Naive thymus-derived CD8-positive, alpha-beta T cell (primary cell): Measurements from ENCODE around the gene PRPF6. TPM values are rescaled to one million over a fixed set of nuclear protein-coding genes. Genes with fewer than 3 reads are reported as not detected.

Experiments
- ATAC-seq, 2 donors: fragments of 150-1000 bp; cut with Tn5 transposase in 1 of 2; sonication (Bioruptor Pico), chemical (Tn5 transposase) in 1 of 2; 1 replicate in 1 of 2; 2 replicates in 1 of 2; pipeline ENCODE4 v1.10.0; 2021; ENCODE audit warnings: mild to moderate bottlenecking in 2 of 2, moderate library complexity in 2 of 2
- POLR2A ChIA-PET: fragments of 350-600 bp; sonication (Branson Sonifier 250); formaldehyde crosslinking; loops from one replicate; lab custom pipeline; 2021; ENCODE audit warnings: antibody characterized with exemption; lab: Charles Lee
- DNase-seq, 10 donors: peaks; one replicate each; pipeline versions ENCODE4 v3.0.0 to v3.0.0-alpha.2; 2020 to 2022
- H3K27ac Mint-ChIP-seq, 10 donors: one replicate each; pipeline ENCODE4 v1.8.0; 2020 to 2022; ENCODE audit warnings: mild to moderate bottlenecking in 10 of 10, mixed read lengths in 10 of 10, moderate library complexity in 4 of 10, inconsistent platforms in 1 of 10
- H3K27me3 Mint-ChIP-seq, 5 donors: one replicate each; pipeline ENCODE4 v1.8.0; 2021 to 2022; ENCODE audit warnings: mixed read lengths in 5 of 5
- H3K36me3 Mint-ChIP-seq, 3 donors: one replicate each; pipeline ENCODE4 v1.8.0; 2020 to 2022; ENCODE audit warnings: mixed read lengths in 3 of 3, mild to moderate bottlenecking in 2 of 3, inconsistent platforms in 1 of 3
- H3K4me1 Mint-ChIP-seq, 4 donors: one replicate each; pipeline ENCODE4 v1.8.0; 2021 to 2022; ENCODE audit warnings: mixed read lengths in 4 of 4
- H3K4me3 Mint-ChIP-seq, 10 donors: one replicate each; pipeline ENCODE4 v1.8.0; 2020 to 2022; ENCODE audit warnings: mild to moderate bottlenecking in 10 of 10, mixed read lengths in 10 of 10, moderate library complexity in 6 of 10, inconsistent platforms in 1 of 10
- H3K9me3 Mint-ChIP-seq, 9 donors: one replicate each; pipeline ENCODE4 v1.8.0; 2020 to 2022; ENCODE audit warnings: mixed read lengths in 9 of 9, mild to moderate bottlenecking in 3 of 9, inconsistent platforms in 1 of 9, moderate library complexity in 1 of 9
- polyA plus RNA-seq, 3 donors: library from polyadenylated mRNA; unstranded; fragments of 300-500 nt; fragmentation: Illumina TruSeq; gene quantifications; one replicate each; pipeline ENCODE4 v1.2.3, GENCODE V29; 2021
- total RNA-seq, 8 experiments: library from RNA in 2 of 8; stranded (reverse) in 2 of 8; gene quantifications; one replicate each; pipeline ENCODE4 v1.2.3 and lab custom pipeline; 2021 to 2026

The PRPF6 gene
- total and polyA plus RNA-seq, 5 experiments from 2014 or later: 67.2 to 110 (median 91.1) TPM

DNA sequence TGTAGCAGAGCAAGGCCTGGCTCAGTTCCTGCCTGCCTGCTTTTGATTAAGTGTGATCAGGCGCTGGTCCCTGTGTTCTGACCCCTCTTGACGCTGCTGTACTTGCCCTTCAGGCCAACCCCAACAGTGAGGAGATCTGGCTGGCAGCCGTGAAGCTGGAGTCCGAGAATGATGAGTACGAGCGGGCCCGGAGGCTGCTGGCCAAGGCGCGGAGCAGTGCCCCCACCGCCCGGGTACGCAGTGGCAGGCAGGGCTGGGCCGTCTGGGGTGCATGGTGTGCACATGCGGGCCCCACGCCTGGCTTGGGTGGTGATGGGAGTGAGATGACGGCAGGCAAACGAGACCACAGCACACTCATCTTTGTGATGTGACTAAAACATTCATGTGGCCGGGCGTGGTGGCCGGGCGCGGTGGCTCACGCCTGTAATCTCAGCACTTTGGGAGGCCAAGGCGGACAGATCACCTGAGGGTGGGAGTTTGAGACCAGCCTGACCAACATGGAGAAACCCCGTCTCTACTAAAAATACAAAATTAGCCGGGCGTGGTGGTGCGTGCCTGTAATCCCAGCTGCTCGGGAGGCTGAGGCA lies 45.0 kb downstream of the PRPF6 start:
- Mint-ChIP-seq H3K9me3 (no peaks in the 10 kb centered on the region), H3K36me3 (peaks cover 0 to 86% (median 38%) of the 10 kb centered on the region in 3 donors), H3K27me3 (no peaks in the 10 kb centered on the region), H3K27ac (peak overlapping the region in 1 of 10 donors; percentile 59), H3K4me1 (peaks cover 0 to 12% (median 3%) of the 10 kb centered on the region in 4 donors), H3K4me3 (no peak overlapping the region)
- DNase-seq (no peak), ATAC-seq (no peak)
- POLR2A ChIA-PET: no interaction called here

DNA sequence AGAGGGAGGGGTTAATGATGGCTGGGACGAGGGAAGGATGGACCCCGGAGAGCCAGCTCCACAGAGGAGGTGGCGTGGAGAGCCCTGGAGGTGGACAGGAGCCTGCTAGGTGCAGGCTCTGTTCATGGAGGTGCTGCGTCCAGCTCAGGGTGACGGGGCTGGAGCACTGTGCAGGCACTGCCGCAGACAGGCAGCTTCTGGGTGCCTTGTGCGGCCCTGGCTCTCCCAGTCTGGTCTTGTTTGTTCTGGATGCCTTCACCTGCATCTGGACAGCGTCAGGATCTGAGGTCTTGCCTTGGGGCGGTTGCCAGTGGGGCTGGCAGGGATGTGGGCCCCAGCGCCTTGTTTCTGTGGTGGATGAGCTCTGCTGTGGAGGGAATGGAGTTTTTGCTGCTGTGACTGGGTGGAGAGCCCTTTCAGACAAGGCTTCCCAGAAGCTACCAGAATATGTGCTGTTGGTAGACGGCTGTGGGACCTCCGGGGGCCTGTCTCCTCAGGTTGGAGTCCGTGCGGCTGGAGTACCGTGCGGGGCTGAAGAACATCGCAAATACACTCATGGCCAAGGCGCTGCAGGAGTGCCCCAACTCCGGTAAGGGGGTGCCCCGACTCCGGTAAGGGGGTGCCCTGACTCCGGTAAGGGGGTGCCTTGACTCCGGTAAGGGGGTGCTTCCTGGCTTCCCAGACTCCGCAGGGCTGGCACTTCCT lies 47.2 kb downstream of the PRPF6 start:
- POLR2A ChIA-PET: interaction anchor here (1.1 to 1.3 kb wide), 2 partner anchors 10 to 11 kb away, joined by 4 to 6 read pairs; no protein-coding TSS in a partner anchor
- Mint-ChIP-seq H3K27me3 (no peaks in the 10 kb centered on the region), H3K4me3 (no peak overlapping the region), H3K9me3 (no peaks in the 10 kb centered on the region), H3K4me1 (peaks cover 0 to 16% (median 3%) of the 10 kb centered on the region in 4 donors), H3K36me3 (peaks cover 0 to 94% (median 36%) of the 10 kb centered on the region in 3 donors), H3K27ac (peak overlapping the region in 2 of 10 donors; percentile 37 to 65)
- ATAC-seq (no peak), DNase-seq (no peak)

DNA sequence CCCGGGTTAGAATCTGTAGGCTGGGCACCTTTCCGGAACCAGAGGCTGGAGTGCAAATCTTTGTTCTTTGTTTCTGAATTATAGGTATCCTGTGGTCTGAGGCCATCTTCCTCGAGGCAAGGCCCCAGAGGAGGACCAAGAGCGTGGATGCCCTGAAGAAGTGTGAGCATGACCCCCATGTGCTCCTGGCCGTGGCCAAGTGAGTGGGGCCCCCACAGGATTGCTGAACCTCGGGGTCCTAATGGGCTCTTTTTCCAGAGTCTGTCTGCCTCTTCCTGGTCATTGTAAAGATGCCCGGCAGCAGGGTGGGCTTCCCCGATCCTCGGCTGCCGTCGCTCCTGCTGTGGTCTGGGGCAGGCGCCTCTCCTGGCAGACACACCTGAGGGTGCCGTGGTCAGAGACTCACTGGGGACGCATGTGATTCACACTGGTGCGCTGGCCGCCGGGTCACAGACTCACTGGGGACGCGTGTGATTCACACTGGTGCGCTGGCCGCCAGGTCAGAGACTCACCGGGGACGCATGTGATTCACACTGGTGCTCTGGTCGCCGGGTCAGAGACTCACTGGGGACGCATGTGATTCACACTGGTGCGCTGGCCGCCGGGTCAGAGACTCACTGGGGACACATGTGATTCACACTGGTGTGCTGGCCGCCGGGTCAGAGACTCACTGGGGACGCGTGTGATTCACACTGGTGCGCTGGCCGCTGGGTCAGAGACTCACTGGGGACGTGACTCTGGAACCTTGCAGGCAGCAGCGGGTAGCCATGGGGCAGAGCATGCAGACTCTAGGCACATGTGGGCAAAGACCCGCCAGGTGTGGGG lies 48.6 kb downstream of the PRPF6 start:
- H3K4me1 Mint-ChIP-seq: peaks cover 8 to 14% (median 10%) of the 10 kb centered on the region in 4 donors
- DNase-seq (no peak), ATAC-seq (no peak)
- no peaks in the 10 kb centered on the region for H3K27me3 Mint-ChIP-seq
- POLR2A ChIA-PET: no interaction called here
- no peaks in the 10 kb centered on the region for H3K9me3 Mint-ChIP-seq
- no peak overlapping the region for H3K27ac Mint-ChIP-seq
- H3K4me3 Mint-ChIP-seq: no peak overlapping the region
- peaks cover 0 to 85% (median 32%) of the 10 kb centered on the region in 3 donors for H3K36me3 Mint-ChIP-seq

DNA sequence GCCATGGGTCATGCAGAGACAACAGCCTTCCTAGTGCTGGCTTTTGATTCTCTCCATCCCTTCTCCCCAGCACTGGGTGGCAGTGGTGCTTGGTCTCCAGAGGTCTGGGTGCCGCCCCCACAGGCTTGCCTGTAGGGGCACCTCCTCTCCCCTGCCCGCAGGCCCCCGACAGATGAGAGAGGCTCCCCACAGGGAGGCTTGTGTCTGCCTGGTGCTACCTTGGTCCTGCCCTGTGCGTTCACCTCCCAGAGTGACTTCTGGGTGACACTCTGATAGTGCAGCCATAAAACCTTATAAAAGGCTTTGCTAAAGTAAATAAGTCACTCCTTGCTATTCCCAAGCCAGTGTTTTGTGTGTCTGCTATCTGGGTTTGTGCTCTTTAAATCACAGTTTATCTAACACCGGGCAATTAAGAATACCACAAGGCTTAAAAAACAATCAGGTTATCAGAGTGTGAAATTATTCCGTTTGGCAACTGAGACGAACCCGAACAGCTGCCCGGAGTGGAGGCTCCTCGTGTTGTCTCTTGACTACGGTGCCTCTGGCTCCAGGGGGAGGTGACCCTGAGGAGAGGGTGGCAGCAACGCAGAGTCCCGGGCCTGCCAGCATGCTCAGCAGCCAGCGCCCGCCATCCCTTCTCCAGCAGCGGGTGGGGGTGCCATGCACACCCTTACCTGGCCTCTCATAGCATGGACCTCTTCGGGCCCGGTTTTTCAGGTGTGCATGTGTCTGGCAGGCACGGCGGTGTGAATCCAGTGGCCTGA lies 49.6 kb downstream of the PRPF6 start:
- Mint-ChIP-seq H3K36me3 (peaks cover 0 to 77% (median 26%) of the 10 kb centered on the region in 3 donors), H3K4me1 (peaks cover 16 to 20% (median 18%) of the 10 kb centered on the region in 4 donors), H3K27me3 (no peaks in the 10 kb centered on the region), H3K9me3 (no peaks in the 10 kb centered on the region), H3K27ac (peak overlapping the region in 2 of 10 donors; percentile 18 to 79), H3K4me3 (no peak overlapping the region)
- POLR2A ChIA-PET: no interaction called here
- ATAC-seq (no peak), DNase-seq (no peak)

DNA sequence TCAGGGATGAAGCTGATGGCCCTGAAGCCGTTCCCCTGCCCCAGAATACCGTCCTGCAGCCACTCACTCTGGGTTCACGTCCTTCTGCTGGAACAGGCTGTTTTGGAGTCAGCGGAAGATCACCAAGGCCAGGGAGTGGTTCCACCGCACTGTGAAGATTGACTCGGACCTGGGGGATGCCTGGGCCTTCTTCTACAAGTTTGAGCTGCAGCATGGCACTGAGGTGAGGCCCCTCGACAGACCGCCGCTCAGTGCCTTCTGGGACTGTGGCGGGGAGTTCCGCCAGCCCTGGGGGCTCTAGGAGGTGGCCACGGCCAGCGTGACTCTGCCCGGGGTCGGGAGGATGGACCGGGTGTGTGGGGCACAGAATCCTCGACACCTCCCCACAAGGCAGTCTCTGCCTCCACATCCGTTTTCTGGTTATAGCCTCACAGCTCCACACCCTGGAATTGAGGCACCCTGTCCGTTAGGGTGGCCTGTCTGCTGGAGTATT lies 50.9 kb downstream of the PRPF6 start:
- Mint-ChIP-seq H3K36me3 (peaks cover 0 to 63% (median 16%) of the 10 kb centered on the region in 3 donors), H3K9me3 (no peaks in the 10 kb centered on the region), H3K4me3 (no peak overlapping the region), H3K27ac (peak overlapping the region in 1 of 10 donors; percentile 79), H3K27me3 (no peaks in the 10 kb centered on the region), H3K4me1 (peaks cover 19 to 28% (median 23%) of the 10 kb centered on the region in 4 donors)
- DNase-seq: peak in 1 of 10 donors; percentile 35
- ATAC-seq: no peak
- POLR2A ChIA-PET: interaction anchor here (1.2 kb wide), 1 partner anchor 14 kb away, joined by 3 read pairs; no protein-coding TSS in a partner anchor

DNA sequence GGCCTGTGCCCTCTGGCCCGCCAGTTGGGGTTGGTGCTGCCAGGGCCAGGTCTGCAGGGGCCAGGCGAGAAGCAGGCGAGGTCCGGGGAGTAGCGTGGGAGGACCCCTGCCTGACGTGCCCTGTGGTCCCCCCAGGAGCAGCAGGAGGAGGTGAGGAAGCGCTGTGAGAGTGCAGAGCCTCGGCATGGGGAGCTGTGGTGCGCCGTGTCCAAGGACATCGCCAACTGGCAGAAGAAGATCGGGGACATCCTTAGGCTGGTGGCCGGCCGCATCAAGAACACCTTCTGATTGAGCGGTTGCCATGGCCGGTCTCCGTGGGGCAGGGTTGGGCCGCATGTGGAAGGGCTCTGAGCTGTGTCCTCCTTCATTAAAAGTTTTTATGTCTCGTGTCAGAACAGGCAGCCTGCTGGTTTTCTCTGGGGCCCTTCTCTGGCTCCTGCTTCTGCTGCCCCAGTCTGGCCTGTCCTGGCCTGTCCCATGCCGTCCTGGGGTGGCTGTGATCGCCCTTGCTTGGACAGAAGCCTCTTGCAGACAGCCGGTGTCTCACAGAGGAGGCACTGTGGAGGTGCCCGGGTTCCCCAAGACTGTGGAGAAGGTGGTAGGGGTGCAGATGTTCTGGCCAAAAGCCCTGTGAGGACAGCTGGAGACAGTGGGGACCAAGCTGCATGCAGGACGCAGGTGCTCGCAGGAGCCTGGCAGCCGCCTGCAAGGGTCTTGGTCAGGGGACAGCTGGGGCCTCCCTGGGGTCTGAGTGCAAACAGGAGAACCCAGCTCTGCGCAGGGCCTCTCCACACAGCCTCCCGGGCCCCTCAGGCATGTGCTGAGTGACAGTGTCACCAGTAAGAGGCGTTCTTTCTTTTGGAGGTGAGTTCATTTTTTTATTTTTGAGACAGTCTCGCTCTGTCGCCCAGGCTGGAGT lies 52.0 kb downstream of the PRPF6 start:
- Mint-ChIP-seq H3K27ac (peak overlapping the region in 3 of 10 donors; percentile 14 to 95 (median 58)), H3K36me3 (peaks cover 0 to 52% (median 16%) of the 10 kb centered on the region in 3 donors), H3K4me1 (peaks cover 25 to 36% (median 32%) of the 10 kb centered on the region in 4 donors), H3K4me3 (peak overlapping the region in 1 of 10 donors; percentile 67), H3K9me3 (no peaks in the 10 kb centered on the region), H3K27me3 (no peaks in the 10 kb centered on the region)
- no peak for ATAC-seq
- POLR2A ChIA-PET: interaction anchor here (1.2 kb wide), 1 partner anchor 53 kb away, joined by 3 read pairs; the partner anchor contains the start of gene PRPF6
- DNase-seq: no peak

DNA sequence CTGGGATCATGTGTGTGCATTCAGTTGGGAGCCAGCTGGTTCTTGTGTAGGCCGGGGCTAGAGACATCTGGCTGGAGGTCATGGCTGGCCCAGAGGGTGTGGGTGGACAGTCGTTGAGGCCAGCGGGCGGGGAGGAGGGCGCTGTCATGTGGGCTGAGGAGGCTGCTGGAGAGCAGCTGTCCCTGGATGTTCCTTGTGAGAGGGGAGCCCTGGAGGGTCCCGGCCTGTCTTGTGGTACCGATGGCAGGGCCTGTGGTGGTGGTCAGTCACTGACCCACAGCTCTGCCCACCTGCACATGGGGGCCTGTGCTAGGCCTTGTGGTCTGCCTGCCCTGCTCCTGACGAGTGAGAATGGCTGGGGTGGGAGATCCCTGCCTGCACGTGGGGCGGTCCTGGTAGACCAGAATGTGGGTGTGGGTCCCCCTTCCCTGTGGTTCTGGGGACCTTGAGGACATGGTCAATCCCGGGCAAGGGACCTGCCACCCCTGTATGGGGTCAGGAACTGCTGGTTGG lies 53.1 kb downstream of the PRPF6 start:
- peak in 1 of 10 donors; percentile 60 for DNase-seq
- Mint-ChIP-seq H3K27me3 (no peaks in the 10 kb centered on the region), H3K4me3 (peak overlapping the region in 3 of 10 donors; percentile 36 to 67 (median 50)), H3K9me3 (no peaks in the 10 kb centered on the region), H3K27ac (peak overlapping the region in 8 of 10 donors; percentile 15 to 95 (median 54)), H3K36me3 (peaks cover 0 to 44% (median 12%) of the 10 kb centered on the region in 3 donors), H3K4me1 (peaks cover 25 to 36% (median 32%) of the 10 kb centered on the region in 4 donors)
- POLR2A ChIA-PET: interaction anchor here (0.6 kb wide), 1 partner anchor 340 kb away, joined by 3 read pairs; no protein-coding TSS in a partner anchor
- ATAC-seq: no peak

DNA sequence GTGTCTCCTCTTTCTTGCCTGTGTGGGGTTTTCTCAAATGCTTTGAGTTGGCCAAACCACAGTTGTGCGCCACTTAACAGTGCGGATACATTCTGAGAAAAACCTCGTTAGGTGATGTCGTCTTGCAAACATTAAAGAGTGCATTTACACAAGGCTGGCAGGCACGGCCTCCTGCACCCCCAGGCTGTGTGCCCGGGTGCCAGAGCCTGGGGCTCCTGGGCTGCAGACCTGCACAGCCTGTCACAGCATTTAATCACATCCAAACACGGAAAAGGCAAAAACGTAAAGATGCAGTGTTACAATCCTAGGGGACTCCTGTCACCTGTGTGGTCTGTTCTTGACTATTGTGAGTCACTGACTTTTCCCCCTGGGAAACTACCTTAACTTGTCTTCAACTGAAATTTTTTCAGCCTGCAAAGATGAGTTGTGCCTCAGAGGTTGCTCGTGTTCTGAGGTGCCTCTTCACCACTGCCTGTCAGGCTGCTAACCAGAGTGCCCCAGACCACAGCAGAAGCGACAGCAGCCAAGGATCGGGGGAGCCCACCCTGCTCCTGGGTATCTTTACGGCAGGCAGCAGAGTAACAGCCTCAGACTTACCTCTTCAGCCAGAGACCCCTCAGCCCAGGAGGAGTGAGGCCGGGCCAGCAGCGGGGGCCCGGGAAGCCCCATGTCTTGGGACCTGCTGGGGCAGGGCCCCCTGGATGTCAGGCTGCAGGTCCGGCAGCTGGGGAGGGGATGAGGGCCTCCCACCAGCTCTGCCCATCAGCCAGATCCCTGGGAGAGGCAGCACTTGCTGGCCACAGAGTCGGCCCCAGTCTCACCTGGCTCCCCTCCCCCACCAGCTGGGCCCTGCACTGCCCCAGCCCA lies 54.4 kb downstream of the PRPF6 start:
- peak in 6 of 10 donors; percentile 25 to 70 (median 54) for DNase-seq
- no peaks in the 10 kb centered on the region for H3K27me3 Mint-ChIP-seq
- peak; percentile 29 to 61 for ATAC-seq
- peak overlapping the region; percentile 46 to 86 (median 68) for H3K4me3 Mint-ChIP-seq
- H3K4me1 Mint-ChIP-seq: peaks cover 32 to 47% (median 41%) of the 10 kb centered on the region in 4 donors
- POLR2A ChIA-PET: interaction anchor here (1.7 to 7.4 kb wide), 3 partner anchors 12 to 55 kb away, joined by 4 to 67 read pairs (median 4); partner anchors contain the start of genes LKAAEAR1, PRPF6 and SAMD10
- no peaks in the 10 kb centered on the region for H3K9me3 Mint-ChIP-seq
- peaks cover 0 to 31% (median 6%) of the 10 kb centered on the region in 3 donors for H3K36me3 Mint-ChIP-seq
- peak overlapping the region; percentile 74 to 95 (median 90) for H3K27ac Mint-ChIP-seq

DNA sequence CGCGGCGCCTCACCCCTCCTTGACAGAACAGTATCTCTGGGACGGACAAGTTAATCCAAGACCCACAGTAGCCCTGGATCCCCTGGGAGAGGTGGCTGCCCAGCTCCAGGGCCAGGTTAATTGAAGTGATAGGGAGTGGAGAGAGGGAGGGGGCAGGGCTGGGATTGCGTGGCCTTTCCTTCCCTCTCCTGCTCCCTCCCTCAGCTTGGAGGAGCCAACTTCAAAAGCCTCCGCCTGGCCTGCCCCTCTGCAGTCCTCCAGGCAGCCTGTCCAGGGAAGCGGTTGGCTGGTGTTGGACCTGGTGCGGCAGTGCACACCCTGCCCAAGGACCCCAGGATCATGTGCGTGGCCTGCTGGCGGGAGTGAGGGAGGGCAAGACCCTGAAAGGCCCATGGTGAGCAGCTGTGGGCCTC lies 55.0 kb downstream of the PRPF6 start, which contains the start of gene C20orf204:
TSS of gene C20orf204 (plus strand) at position 250 of the 413 bp plus-strand sequence. CDS start at position 392, 142 bp downstream.
- Mint-ChIP-seq H3K9me3 (no peaks in the 10 kb centered on the region), H3K27me3 (no peaks in the 10 kb centered on the region), H3K36me3 (peaks cover 0 to 24% (median 5%) of the 10 kb centered on the region in 3 donors), H3K27ac (peak within 1 kb of the TSS; percentile 74 to 95 (median 90)), H3K4me3 (peak within 1 kb of the TSS; percentile 46 to 89 (median 69)), H3K4me1 (peaks cover 34 to 50% (median 46%) of the 10 kb centered on the region in 4 donors)
- no peak for DNase-seq
- POLR2A ChIA-PET: interaction anchor here (0.6 to 7.4 kb wide), 6 partner anchors 13 to 55 kb away, joined by 3 to 67 read pairs (median 4); partner anchors contain the start of genes LKAAEAR1, PRPF6, SAMD10 and TCEA2
- ATAC-seq: no peak
